AG08396 (cell line): Measurements from ENCODE around the gene GNAT2.

Experiments
- DNase-seq: peaks from one replicate; pipeline ENCODE4 v3.0.0; 2012; ENCODE audit warnings: low spot score, mixed read lengths

Gene GNAT2

GRCh38 chr1:109556563-109556962 is 62.9 kb downstream of the GNAT2 start:
- DNase-seq: no peak
